C4-2B (cell line): ENCODE results near the gene GPRC5D.

Source experiments
- ZFX ChIP-seq: fragments of 450-650 bp; IDR thresholded peaks from 2 replicates; pipeline ENCODE4 v1.6.1; 2017
- TF ChIP-seq, protein P1 (sequence below): fragments of 450-650 bp; conservative IDR thresholded peaks from 2 replicates; pipeline ENCODE4 v1.5.1; 2017; ENCODE audit warnings: mild to moderate bottlenecking

DNA sequence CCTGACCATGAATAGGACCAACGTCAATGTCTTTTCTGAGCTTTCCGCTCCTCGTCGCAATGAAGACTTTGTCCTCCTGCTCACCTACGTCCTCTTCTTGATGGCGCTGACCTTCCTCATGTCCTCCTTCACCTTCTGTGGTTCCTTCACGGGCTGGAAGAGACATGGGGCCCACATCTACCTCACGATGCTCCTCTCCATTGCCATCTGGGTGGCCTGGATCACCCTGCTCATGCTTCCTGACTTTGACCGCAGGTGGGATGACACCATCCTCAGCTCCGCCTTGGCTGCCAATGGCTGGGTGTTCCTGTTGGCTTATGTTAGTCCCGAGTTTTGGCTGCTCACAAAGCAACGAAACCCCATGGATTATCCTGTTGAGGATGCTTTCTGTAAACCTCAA is 43.3 kb downstream of the GPRC5D start:
- TF ChIP-seq, protein P1, sequence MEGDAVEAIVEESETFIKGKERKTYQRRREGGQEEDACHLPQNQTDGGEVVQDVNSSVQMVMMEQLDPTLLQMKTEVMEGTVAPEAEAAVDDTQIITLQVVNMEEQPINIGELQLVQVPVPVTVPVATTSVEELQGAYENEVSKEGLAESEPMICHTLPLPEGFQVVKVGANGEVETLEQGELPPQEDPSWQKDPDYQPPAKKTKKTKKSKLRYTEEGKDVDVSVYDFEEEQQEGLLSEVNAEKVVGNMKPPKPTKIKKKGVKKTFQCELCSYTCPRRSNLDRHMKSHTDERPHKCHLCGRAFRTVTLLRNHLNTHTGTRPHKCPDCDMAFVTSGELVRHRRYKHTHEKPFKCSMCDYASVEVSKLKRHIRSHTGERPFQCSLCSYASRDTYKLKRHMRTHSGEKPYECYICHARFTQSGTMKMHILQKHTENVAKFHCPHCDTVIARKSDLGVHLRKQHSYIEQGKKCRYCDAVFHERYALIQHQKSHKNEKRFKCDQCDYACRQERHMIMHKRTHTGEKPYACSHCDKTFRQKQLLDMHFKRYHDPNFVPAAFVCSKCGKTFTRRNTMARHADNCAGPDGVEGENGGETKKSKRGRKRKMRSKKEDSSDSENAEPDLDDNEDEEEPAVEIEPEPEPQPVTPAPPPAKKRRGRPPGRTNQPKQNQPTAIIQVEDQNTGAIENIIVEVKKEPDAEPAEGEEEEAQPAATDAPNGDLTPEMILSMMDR: no peak
- TF ChIP-seq ZFX: no peak
